Measurements from ENCODE around the gene UMODL1.

The UMODL1 gene

DNA sequence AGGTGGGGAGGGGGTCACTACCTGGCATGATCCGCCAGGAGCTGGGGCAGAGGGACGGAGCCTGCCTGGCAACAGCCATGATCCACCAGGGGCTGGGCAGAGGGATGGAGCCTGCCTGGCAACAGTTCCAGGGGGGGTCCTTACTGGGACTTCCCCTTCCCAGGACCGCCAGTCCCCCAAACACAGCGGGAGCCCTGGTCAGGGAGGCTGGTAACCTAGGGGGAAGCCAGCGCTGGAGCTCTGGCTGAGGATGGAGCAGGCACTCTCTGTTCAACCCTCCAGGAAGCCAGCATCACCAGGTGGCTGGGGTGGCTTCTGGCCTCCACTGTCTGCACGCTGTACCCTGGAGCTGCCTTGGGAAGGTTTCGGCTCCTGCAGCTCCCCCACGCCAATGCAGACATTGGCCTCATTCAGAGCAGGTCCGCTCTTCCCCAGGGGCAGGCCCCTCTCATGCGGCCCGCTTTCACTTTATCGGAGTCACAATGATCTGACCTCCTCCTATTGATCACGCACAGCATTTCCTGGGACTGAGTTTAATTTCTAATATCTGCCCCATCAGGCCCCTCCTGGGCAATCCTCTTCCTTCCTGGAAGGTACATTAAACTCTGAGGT lies 79.5 kb downstream of the UMODL1 start:
- DNase-seq (ENCODE audit: low read depth, low spot score), result no peak
- TF ChIP-seq CTCF (IDR thresholded peaks at IDR 0.05; ENCODE audit: insufficient read depth, low read length, missing control alignments), result no peak
- no peak overlapping the region for H3K4me3 ChIP-seq (ENCODE audit: low read depth, low read length)
- ChIA-PET CTCF (no interaction called here), POLR2A (no interaction called here)

DNA sequence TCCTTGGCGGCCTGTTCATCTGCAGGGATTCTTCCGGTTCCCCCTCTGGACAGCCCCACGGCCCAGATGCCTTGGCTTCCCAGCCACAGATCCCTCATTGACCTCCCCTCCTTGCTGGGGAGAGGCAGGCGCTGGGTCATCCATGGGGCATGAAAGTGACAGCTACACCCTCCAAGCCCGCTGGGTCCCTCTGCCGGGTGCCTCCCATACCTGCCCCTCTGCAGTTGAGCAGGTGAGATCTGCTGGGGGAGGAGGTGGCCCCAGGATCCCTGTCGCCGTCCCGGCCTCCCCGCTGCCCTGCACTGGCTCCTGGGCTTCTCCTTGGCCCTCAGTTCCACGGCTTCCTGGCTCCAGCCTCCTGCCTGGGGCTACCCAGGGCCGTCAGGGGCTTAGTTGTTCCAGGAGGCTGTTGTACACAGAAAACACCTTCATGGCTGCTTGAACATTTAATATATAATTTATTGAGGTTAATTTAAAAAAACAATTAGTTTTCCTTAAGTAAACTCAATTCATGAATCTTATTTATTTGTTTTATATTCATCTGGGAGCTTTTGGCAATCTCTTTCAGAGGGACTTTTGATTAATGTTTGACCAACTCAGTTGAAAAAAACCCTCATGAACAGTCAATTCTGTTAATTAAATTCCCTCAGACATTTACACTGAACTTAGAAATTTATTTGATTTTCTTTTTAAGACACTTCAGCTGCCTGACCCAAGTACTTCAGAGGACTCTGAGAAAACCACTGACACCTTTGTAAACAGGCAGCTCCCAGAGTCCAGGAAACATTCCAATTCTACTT lies 80.2 kb downstream of the UMODL1 start:
- H3K4me3 ChIP-seq (ENCODE audit: low read depth, low read length), result no peak overlapping the region
- ChIA-PET CTCF (no interaction called here), POLR2A (no interaction called here)
- no peak for DNase-seq (ENCODE audit: low read depth, low spot score)
- no peak for TF ChIP-seq CTCF (IDR thresholded peaks at IDR 0.05; ENCODE audit: insufficient read depth, low read length, missing control alignments)

GRCh38 chr21:42151948-42152220 lies 80.8 kb downstream of the UMODL1 start:
- ChIA-PET CTCF (interaction anchor here (1.3 kb wide), 1 partner anchor 12 kb away, joined by 3 read pairs; no protein-coding TSS in a partner anchor), POLR2A (no interaction called here)
- no peak for TF ChIP-seq CTCF (IDR thresholded peaks at IDR 0.05; ENCODE audit: insufficient read depth, low read length, missing control alignments)
- DNase-seq (ENCODE audit: low read depth, low spot score), result no peak
- no peak overlapping the region for H3K4me3 ChIP-seq (ENCODE audit: low read depth, low read length)

GRCh38 chr21:42153046-42153686 lies 82.0 kb downstream of the UMODL1 start:
- ChIA-PET CTCF (interaction anchor here (1.3 to 3.0 kb wide), 2 partner anchors 8 to 13 kb away, joined by 3 to 13 read pairs; no protein-coding TSS in a partner anchor), POLR2A (no interaction called here)
- no peak overlapping the region for H3K4me3 ChIP-seq (ENCODE audit: low read depth, low read length)
- no peak for DNase-seq (ENCODE audit: low read depth, low spot score)
- TF ChIP-seq CTCF (IDR thresholded peaks at IDR 0.05; ENCODE audit: insufficient read depth, low read length, missing control alignments), result no peak

- DNase-seq (ENCODE audit: low read depth, low spot score), result no peak
- TF ChIP-seq CTCF (IDR thresholded peaks at IDR 0.05; ENCODE audit: insufficient read depth, low read length, missing control alignments), result no peak
- H3K4me3 ChIP-seq (ENCODE audit: low read depth, low read length), result no peak overlapping the region
- ChIA-PET POLR2A (no interaction called here), CTCF (interaction anchor here (3.0 kb wide), 1 partner anchor 9 kb away, joined by 13 read pairs; no protein-coding TSS in a partner anchor)
Observed at GRCh38 chr21:42153746-42154145, 82.6 kb downstream of the UMODL1 start.

Measured in AG04449 (cell line).